Fibroblast of lung (primary cell): ENCODE results near the gene WWOX.

ENCODE experiments used
- CTCF ChIP-seq, 2 donors: IDR thresholded peaks in 1 of 2; conservative IDR thresholded peaks in 1 of 2; 1 replicate in 1 of 2; 2 replicates in 1 of 2; pipeline ENCODE4 v1.5.1; 2011 to 2012; ENCODE audit warnings: low read length in 2 of 2, control low read depth in 1 of 2, inconsistent platforms in 1 of 2, low read depth in 1 of 2, mild to moderate bottlenecking in 1 of 2
- EZH2 ChIP-seq: IDR thresholded peaks from 2 replicates; pipeline ENCODE4 v1.5.1; 2012; ENCODE audit warnings: low read length, control low read depth, mild to moderate bottlenecking; ENCODE audit errors: missing control alignments

DNA sequence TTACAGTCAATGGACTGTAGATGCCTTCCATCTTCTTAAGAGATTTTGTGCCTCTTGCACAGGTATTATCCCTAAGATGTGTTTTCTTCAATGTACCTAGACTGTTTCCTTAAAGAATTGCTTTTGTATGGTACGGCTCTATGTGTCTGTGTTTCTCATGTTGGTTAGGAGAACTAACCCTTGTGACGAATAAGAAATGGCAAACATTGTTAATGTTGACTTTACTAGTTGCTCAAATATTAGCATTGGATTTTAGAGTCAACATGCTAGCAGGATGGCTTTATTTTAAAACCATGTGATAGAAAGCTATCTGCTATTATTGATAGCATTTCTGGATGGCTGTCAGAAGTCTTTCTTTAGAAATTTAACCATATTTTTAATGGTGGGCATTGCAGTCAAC lies 34.5 kb downstream of the WWOX start:
- TF ChIP-seq EZH2 (no peak), CTCF (conservative IDR thresholded peaks at IDR 0.05 in 1 of 2, IDR thresholded peaks at IDR 0.05 in 1 of 2; ENCODE audit: low read depth in 1 of 2, low read length in 2 of 2) (no peak)
